Upper lobe of left lung (tissue), 6 donors: Measurements from ENCODE around the gene PWWP2B. TPM values are rescaled to one million over a fixed set of nuclear protein-coding genes. Genes with fewer than 3 reads are reported as not detected.

ENCODE experiments used
- ATAC-seq, 2 donors: fragments of 200-7000 bp; cut with Tn5 transposase; one replicate each; pipeline ENCODE4 v1.9.1; 2022; ENCODE audit warnings: mild to moderate bottlenecking in 2 of 2, moderate library complexity in 2 of 2; ENCODE audit not compliant: low FRiP score in 2 of 2
- DNase-seq, 2 donors: peaks; one replicate each; pipeline ENCODE4 v3.0.0-alpha.2; 2019 to 2020
- H3K27ac ChIP-seq, 4 donors: fragments of 200-600 bp; sonication (generic); one replicate each; pipeline ENCODE4 v1.5.1; 2016 to 2019
- H3K27me3 ChIP-seq, 4 donors: fragments of 200-600 bp; sonication (generic); one replicate each; pipeline ENCODE4 v1.5.1; 2017 to 2019
- H3K36me3 ChIP-seq, 4 donors: fragments of 200-600 bp; sonication (generic); one replicate each; pipeline ENCODE4 v1.5.1; 2016 to 2019
- H3K4me1 ChIP-seq, 4 donors: fragments of 200-600 bp; sonication (generic); one replicate each; pipeline ENCODE4 v1.5.1; 2018 to 2019
- H3K4me3 ChIP-seq, 4 donors: fragments of 200-600 bp; sonication (generic); one replicate each; pipeline ENCODE4 v1.5.1; 2017 to 2019; ENCODE audit warnings: mild to moderate bottlenecking in 2 of 4, moderate library complexity in 1 of 4
- H3K9me3 ChIP-seq, 4 donors: fragments of 200-600 bp; sonication (generic); one replicate each; pipeline ENCODE4 v1.5.1; 2018 to 2019
- CTCF ChIP-seq, 6 experiments: fragments of 450-650 bp in 4 of 6; fragments of 200-600 bp in 2 of 6; sonication (generic) in 2 of 6; IDR thresholded peaks; one replicate each; pipeline ENCODE4 v1.5.1; 2016 to 2019; ENCODE audit warnings: antibody characterized with exemption in 6 of 6
- EP300 ChIP-seq, 4 donors: sonication (generic); formaldehyde crosslinking; IDR thresholded peaks; one replicate each; pipeline ENCODE4 v1.5.1; 2017; ENCODE audit warnings: antibody characterized with exemption in 4 of 4, control low read depth in 2 of 4
- POLR2A ChIP-seq, 4 donors: fragments of 450-650 bp; IDR thresholded peaks; one replicate each; pipeline ENCODE4 v1.5.1; 2016 to 2017; ENCODE audit warnings: antibody characterized with exemption in 4 of 4, mild to moderate bottlenecking in 2 of 4
- POLR2AphosphoS5 ChIP-seq, 2 donors: sonication (generic); formaldehyde crosslinking; IDR thresholded peaks; one replicate each; pipeline ENCODE4 v1.5.1; 2017; ENCODE audit warnings: antibody characterized with exemption in 2 of 2
- WGBS, 2 donors: methylation state at CpG; one replicate each; pipeline ENCODE4 v1.1.5; 2017 to 2018; 5-methylcytosine and 5-hydroxymethylcytosine counted together
- total RNA-seq, 6 donors: library from RNA; depleted of rRNA in 4 of 6; stranded (reverse); fragments of >200 nt in 4 of 6; gene quantifications; one replicate each; pipeline versions ENCODE4 v1.1.0 to v1.2.1, GENCODE V29; 2016 to 2021
- donor health status: DM: no; HTN: no; CAD: no; lungs with moderate emphysema.
- donor health status: DM: no; HTN: yes; CAD: no; lungs with severe emphysema.

Gene PWWP2B
- total RNA-seq, 6 donors from 2014 or later: 20.2 to 54.4 (median 32.9) TPM

- Histone ChIP-seq H3K27me3 (no peaks in the 10 kb centered on the region), H3K9me3 (no peaks in the 10 kb centered on the region), H3K4me3 (no peak overlapping the region), H3K27ac (no peak overlapping the region), H3K36me3 (no peaks in the 10 kb centered on the region), H3K4me1 (peaks cover 8 to 28% (median 17%) of the 10 kb centered on the region in 4 donors)
- TF ChIP-seq EP300 (IDR thresholded peaks at IDR 0.05) (no peak), CTCF (IDR thresholded peaks at IDR 0.05) (no peak), POLR2AphosphoS5 (IDR thresholded peaks at IDR 0.05) (no peak), POLR2A (IDR thresholded peaks at IDR 0.05) (no peak)
- ATAC-seq: no peak
- WGBS, 2 donors: 81 to 87% methylated on average over 13 to 14 of the region's 14 CpGs
- DNase-seq: no peak
These were observed 64.2 kb downstream of the PWWP2B start for GRCh38 chr10:132461103-132461682.

- 84 to 89% methylated on average over 11 to 16 of the region's 19 CpGs for WGBS, 2 donors
- no peak for ATAC-seq
- TF ChIP-seq POLR2AphosphoS5 (IDR thresholded peaks at IDR 0.05): no peak
- TF ChIP-seq POLR2A (IDR thresholded peaks at IDR 0.05): no peak
- TF ChIP-seq EP300 (IDR thresholded peaks at IDR 0.05): no peak
- TF ChIP-seq CTCF (IDR thresholded peaks at IDR 0.05): no peak
These were observed 64.8 kb downstream of the PWWP2B start for GRCh38 chr10:132461683-132462231.

GRCh38 chr10:132462463-132463332, 65.7 kb downstream of the PWWP2B start:
- H3K27ac ChIP-seq: peak overlapping the region in 2 of 4 donors; percentile 79 to 87
- H3K36me3 ChIP-seq: no peaks in the 10 kb centered on the region
- H3K4me1 ChIP-seq: peaks cover 12 to 34% (median 26%) of the 10 kb centered on the region in 4 donors
- ATAC-seq: no peak
- H3K27me3 ChIP-seq: no peaks in the 10 kb centered on the region
- H3K4me3 ChIP-seq: no peak overlapping the region
- WGBS, 2 donors: 91 to 92% methylated on average over 5 to 27 of the region's 35 CpGs
- TF ChIP-seq POLR2A (IDR thresholded peaks at IDR 0.05) (no peak), EP300 (IDR thresholded peaks at IDR 0.05) (no peak), CTCF (IDR thresholded peaks at IDR 0.05) (no peak), POLR2AphosphoS5 (IDR thresholded peaks at IDR 0.05) (no peak)
- no peaks in the 10 kb centered on the region for H3K9me3 ChIP-seq
- DNase-seq: peak in 1 of 2 donors; percentile 82

More at GRCh38 chr10:132461683-132462231, 64.8 kb downstream of the PWWP2B start:
- peak in 1 of 2 donors; percentile 75 for DNase-seq
- Histone ChIP-seq H3K4me3 (no peak overlapping the region), H3K36me3 (no peaks in the 10 kb centered on the region), H3K9me3 (no peaks in the 10 kb centered on the region), H3K27ac (no peak overlapping the region), H3K27me3 (no peaks in the 10 kb centered on the region), H3K4me1 (peaks cover 8 to 28% (median 18%) of the 10 kb centered on the region in 4 donors)

- Histone ChIP-seq H3K27ac (peak overlapping the region; percentile 76 to 91 (median 83)), H3K4me3 (no peak overlapping the region), H3K9me3 (no peaks in the 10 kb centered on the region), H3K36me3 (no peaks in the 10 kb centered on the region), H3K27me3 (no peaks in the 10 kb centered on the region), H3K4me1 (peaks cover 17 to 34% (median 27%) of the 10 kb centered on the region in 4 donors)
- peak in 1 of 2 donors; percentile 85 for DNase-seq
- WGBS, 2 donors: 86 to 87% methylated on average over 12 to 29 of the region's 30 CpGs
- ATAC-seq: peak in 1 of 2 donors; percentile 22
- no peak for TF ChIP-seq POLR2AphosphoS5 (IDR thresholded peaks at IDR 0.05)
- no peak for TF ChIP-seq EP300 (IDR thresholded peaks at IDR 0.05)
- peak in 1 of 6 experiments; percentile 13 for TF ChIP-seq CTCF (IDR thresholded peaks at IDR 0.05)
These were observed 66.6 kb downstream of the PWWP2B start for GRCh38 chr10:132463333-132464255.
